Measurements from ENCODE around the gene SMIM45.

Gene SMIM45

DNA sequence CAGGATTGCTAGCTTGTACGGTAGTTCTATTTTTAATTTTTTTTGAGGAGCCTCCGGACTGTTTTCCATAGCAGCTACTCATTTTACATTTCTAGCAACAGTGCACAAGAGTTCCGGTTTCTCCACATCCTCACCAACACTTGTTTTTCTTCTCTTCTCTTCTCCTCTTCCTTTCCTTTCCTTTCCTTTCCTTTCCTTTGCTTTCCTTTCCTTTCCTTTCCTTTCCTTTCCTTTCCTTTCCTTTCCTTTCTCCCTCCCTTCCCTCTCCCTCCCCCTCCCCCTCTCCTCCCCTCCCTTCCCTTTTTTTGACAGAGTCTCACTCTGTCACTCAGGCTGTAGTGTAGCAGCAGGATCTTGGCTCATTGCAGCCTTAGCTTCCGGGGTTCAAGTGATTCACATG, 56.0 kb downstream of the SMIM45 start:
- DNase-seq = no peak

All from C1 segment of cervical spinal cord (tissue), 14 donors.